HepG2 (cell line): ENCODE measurements around the gene SLC13A1.

Experiments
- NBN ChIP-seq: fragments of 450-650 bp; conservative IDR thresholded peaks from 2 replicates; pipeline ENCODE4 v1.6.1; 2017
- SALL1 ChIP-seq: sonication (generic); formaldehyde crosslinking; IDR thresholded peaks from 2 replicates; pipeline ENCODE4 v1.8.0; 2022; ENCODE audit warnings: mild to moderate bottlenecking, missing genetic modification reagents
- TCF7 ChIP-seq: sonication (generic); IDR thresholded peaks from 2 replicates; pipeline ENCODE4 v1.6.1; 2016; ENCODE audit warnings: antibody characterized with exemption, low read depth
- YY1 ChIP-seq: IDR thresholded peaks from 2 replicates; pipeline ENCODE4 v1.6.1; 2011; ENCODE audit warnings: low read length, low read depth, moderate library complexity, mild to moderate bottlenecking; ENCODE audit not compliant: insufficient read depth, insufficient replicate concordance
- ZNF362 ChIP-seq: sonication (generic); formaldehyde crosslinking; IDR thresholded peaks from 2 replicates; pipeline ENCODE4 v1.4.0; 2020; ENCODE audit warnings: missing genetic modification reagents, mild to moderate bottlenecking, borderline replicate concordance

- no peak for TF ChIP-seq NBN
- no peak for TF ChIP-seq TCF7
- no peak for TF ChIP-seq YY1
- no peak for TF ChIP-seq ZNF362 (CRISPR knock-in tag)
- TF ChIP-seq SALL1 (CRISPR knock-in tag), result no peak
Observed at GRCh38 chr7:123208793-123209192, 9.0 kb upstream of the SLC13A1 start.
